Testis (tissue), 2 donors: ENCODE measurements around the gene KIF5C.

Source experiments
- CTCF ChIP-seq, 3 experiments: fragments of 450-650 bp in 2 of 3; fragments of 200-600 bp in 1 of 3; sonication (generic) in 1 of 3; IDR thresholded peaks; one replicate each; pipeline ENCODE4 v1.5.1; 2016 to 2019; ENCODE audit warnings: antibody characterized with exemption in 3 of 3, mild to moderate bottlenecking in 2 of 3, moderate library complexity in 1 of 3
- POLR2A ChIP-seq: fragments of 450-650 bp; IDR thresholded peaks from one replicate; pipeline ENCODE4 v1.6.1; 2017; ENCODE audit warnings: antibody characterized with exemption, mild to moderate bottlenecking, moderate library complexity

DNA sequence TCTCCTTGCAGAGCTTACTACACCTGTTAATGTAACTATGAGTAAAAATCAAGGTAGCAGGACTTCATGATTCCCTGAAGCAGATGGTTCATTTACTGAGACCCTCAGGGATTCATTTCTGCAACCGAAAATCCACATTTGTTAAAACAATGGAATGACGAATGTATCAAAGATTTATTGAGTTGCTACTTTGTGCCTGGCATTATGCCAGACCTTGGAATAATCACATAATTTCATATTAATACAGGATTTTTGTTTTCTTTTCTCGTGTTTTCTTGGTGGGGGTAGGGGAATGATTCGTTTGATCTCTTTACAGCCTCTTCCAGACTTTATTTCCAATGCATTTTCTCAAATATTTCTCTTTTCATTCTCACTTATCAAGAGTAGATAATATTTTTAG lies 8.9 kb upstream of the KIF5C start:
- TF ChIP-seq CTCF (IDR thresholded peaks at IDR 0.05), result no peak
- no peak for TF ChIP-seq POLR2A
